HuH-7 (cell line): ENCODE results near the gene TGFA.
A peak's percentile ranks its signal among the peaks of the same experiment; 100 is the strongest.
"Not testable (repeated sequence)": the region's sequence is repeated elsewhere in the genome, so short reads cannot be mapped to it uniquely, and the experiment has no call there.

Experiments
- DNase-seq: peaks from one replicate; pipeline ENCODE4 v3.0.0; 2011; ENCODE audit warnings: low spot score

TGFA gene

GRCh38 chr2:70498054-70498453 is 55.6 kb downstream of the TGFA start:
- DNase-seq, result peak; percentile 14

- DNase-seq, result no peak
Observed at GRCh38 chr2:70496819-70497218, 56.8 kb downstream of the TGFA start.

- no peak for DNase-seq
Observed at GRCh38 chr2:70494293-70494886, 59.2 kb downstream of the TGFA start.

- DNase-seq, result no peak
Observed at GRCh38 chr2:70490381-70490780, 63.2 kb downstream of the TGFA start.

GRCh38 chr2:70489165-70489564 is 64.5 kb downstream of the TGFA start:
- no peak for DNase-seq

GRCh38 chr2:70484086-70484485 is 69.5 kb downstream of the TGFA start:
- DNase-seq, result no peak

- no peak for DNase-seq
Observed at GRCh38 chr2:70482401-70482800, 71.2 kb downstream of the TGFA start.

- DNase-seq, result no peak
Observed at GRCh38 chr2:70480468-70480867, 73.2 kb downstream of the TGFA start.

- DNase-seq, result no peak
Observed at GRCh38 chr2:70479816-70480215, 73.8 kb downstream of the TGFA start.

- DNase-seq, result no peak
Observed at GRCh38 chr2:70477441-70477844, 76.2 kb downstream of the TGFA start.

- no peak for DNase-seq
Observed at GRCh38 chr2:70475266-70475665, 78.4 kb downstream of the TGFA start.

GRCh38 chr2:70474256-70474848 is 79.3 kb downstream of the TGFA start:
- DNase-seq, result no peak

- DNase-seq, result no peak
Observed at GRCh38 chr2:70473101-70473722, 80.4 kb downstream of the TGFA start.

- no peak for DNase-seq
Observed at GRCh38 chr2:70472221-70472890, 81.3 kb downstream of the TGFA start.

GRCh38 chr2:70471129-70471528 is 82.5 kb downstream of the TGFA start:
- no peak for DNase-seq

GRCh38 chr2:70469961-70470360 is 83.7 kb downstream of the TGFA start:
- no peak for DNase-seq

GRCh38 chr2:70469435-70469834 is 84.2 kb downstream of the TGFA start:
- no peak for DNase-seq

- DNase-seq, result no peak
Observed at GRCh38 chr2:70468878-70469277, 84.7 kb downstream of the TGFA start.

- DNase-seq, result no peak
Observed at GRCh38 chr2:70467831-70468779, 85.5 kb downstream of the TGFA start.

- DNase-seq, result no peak
Observed at GRCh38 chr2:70467237-70467636, 86.4 kb downstream of the TGFA start.

- DNase-seq, result not testable (repeated sequence)
Observed at GRCh38 chr2:70466647-70467046, 87.0 kb downstream of the TGFA start.

GRCh38 chr2:70463997-70464396 is 89.6 kb downstream of the TGFA start:
- DNase-seq, result no peak
